Measurements from ENCODE around the gene CD44.

CD44 gene

GRCh38 chr11:35165423-35166368 lies 26.7 kb downstream of the CD44 start:
- no peaks in the 10 kb centered on the region for H3K27me3 ChIP-seq (ENCODE audit: control insufficient read depth, insufficient read depth, low read length)
- no peaks in the 10 kb centered on the region for H3K36me3 ChIP-seq (ENCODE audit: control insufficient read depth, insufficient read depth, low read length)
- H3K4me1 ChIP-seq (ENCODE audit: control insufficient read depth, insufficient read depth, low read length) = peaks cover 36% of the 10 kb centered on the region
- no peaks in the 10 kb centered on the region for H3K9me3 ChIP-seq (ENCODE audit: control insufficient read depth, low read length)
- H3K9ac ChIP-seq (ENCODE audit: low read length) = no peak overlapping the region
- no peak overlapping the region for H3K4me3 ChIP-seq (ENCODE audit: low read length)

GRCh38 chr11:35166369-35167360 lies 27.7 kb downstream of the CD44 start:
- Histone ChIP-seq H3K4me1 (ENCODE audit: control insufficient read depth, insufficient read depth, low read length) (peaks cover 36% of the 10 kb centered on the region), H3K9ac (ENCODE audit: low read length) (no peak overlapping the region), H3K36me3 (ENCODE audit: control insufficient read depth, insufficient read depth, low read length) (no peaks in the 10 kb centered on the region), H3K4me3 (ENCODE audit: low read length) (no peak overlapping the region), H3K9me3 (ENCODE audit: control insufficient read depth, low read length) (no peaks in the 10 kb centered on the region), H3K27me3 (ENCODE audit: control insufficient read depth, insufficient read depth, low read length) (no peaks in the 10 kb centered on the region)

- Histone ChIP-seq H3K9me3 (ENCODE audit: control insufficient read depth, low read length) (no peaks in the 10 kb centered on the region), H3K4me3 (ENCODE audit: low read length) (no peak overlapping the region), H3K36me3 (ENCODE audit: control insufficient read depth, insufficient read depth, low read length) (no peaks in the 10 kb centered on the region), H3K27me3 (ENCODE audit: control insufficient read depth, insufficient read depth, low read length) (no peaks in the 10 kb centered on the region), H3K9ac (ENCODE audit: low read length) (no peak overlapping the region), H3K4me1 (ENCODE audit: control insufficient read depth, insufficient read depth, low read length) (peaks cover 36% of the 10 kb centered on the region)
Observed at GRCh38 chr11:35167426-35167954, 28.5 kb downstream of the CD44 start.

GRCh38 chr11:35168671-35169070 lies 29.7 kb downstream of the CD44 start:
- Histone ChIP-seq H3K4me1 (ENCODE audit: control insufficient read depth, insufficient read depth, low read length) (peaks cover 34% of the 10 kb centered on the region), H3K4me3 (ENCODE audit: low read length) (no peak overlapping the region), H3K9me3 (ENCODE audit: control insufficient read depth, low read length) (no peaks in the 10 kb centered on the region), H3K9ac (ENCODE audit: low read length) (no peak overlapping the region), H3K36me3 (ENCODE audit: control insufficient read depth, insufficient read depth, low read length) (no peaks in the 10 kb centered on the region), H3K27me3 (ENCODE audit: control insufficient read depth, insufficient read depth, low read length) (no peaks in the 10 kb centered on the region)

GRCh38 chr11:35169112-35169511 lies 30.1 kb downstream of the CD44 start:
- H3K27me3 ChIP-seq (ENCODE audit: control insufficient read depth, insufficient read depth, low read length) = no peaks in the 10 kb centered on the region
- H3K4me1 ChIP-seq (ENCODE audit: control insufficient read depth, insufficient read depth, low read length) = peaks cover 38% of the 10 kb centered on the region
- no peak overlapping the region for H3K9ac ChIP-seq (ENCODE audit: low read length)
- no peaks in the 10 kb centered on the region for H3K9me3 ChIP-seq (ENCODE audit: control insufficient read depth, low read length)
- H3K4me3 ChIP-seq (ENCODE audit: low read length) = no peak overlapping the region
- no peaks in the 10 kb centered on the region for H3K36me3 ChIP-seq (ENCODE audit: control insufficient read depth, insufficient read depth, low read length)

- no peak overlapping the region for H3K4me3 ChIP-seq (ENCODE audit: low read length)
- no peaks in the 10 kb centered on the region for H3K36me3 ChIP-seq (ENCODE audit: control insufficient read depth, insufficient read depth, low read length)
- H3K27me3 ChIP-seq (ENCODE audit: control insufficient read depth, insufficient read depth, low read length) = no peaks in the 10 kb centered on the region
- no peak overlapping the region for H3K9ac ChIP-seq (ENCODE audit: low read length)
- peaks cover 39% of the 10 kb centered on the region for H3K4me1 ChIP-seq (ENCODE audit: control insufficient read depth, insufficient read depth, low read length)
- no peaks in the 10 kb centered on the region for H3K9me3 ChIP-seq (ENCODE audit: control insufficient read depth, low read length)
Observed at GRCh38 chr11:35169754-35170153, 30.8 kb downstream of the CD44 start.

GRCh38 chr11:35170503-35170902 lies 31.5 kb downstream of the CD44 start:
- Histone ChIP-seq H3K4me3 (ENCODE audit: low read length) (no peak overlapping the region), H3K4me1 (ENCODE audit: control insufficient read depth, insufficient read depth, low read length) (peaks cover 36% of the 10 kb centered on the region), H3K36me3 (ENCODE audit: control insufficient read depth, insufficient read depth, low read length) (no peaks in the 10 kb centered on the region), H3K27me3 (ENCODE audit: control insufficient read depth, insufficient read depth, low read length) (no peaks in the 10 kb centered on the region), H3K9me3 (ENCODE audit: control insufficient read depth, low read length) (no peaks in the 10 kb centered on the region), H3K9ac (ENCODE audit: low read length) (no peak overlapping the region)

GRCh38 chr11:35171226-35171625 lies 32.3 kb downstream of the CD44 start:
- no peaks in the 10 kb centered on the region for H3K36me3 ChIP-seq (ENCODE audit: control insufficient read depth, insufficient read depth, low read length)
- H3K27me3 ChIP-seq (ENCODE audit: control insufficient read depth, insufficient read depth, low read length) = no peaks in the 10 kb centered on the region
- peaks cover 33% of the 10 kb centered on the region for H3K4me1 ChIP-seq (ENCODE audit: control insufficient read depth, insufficient read depth, low read length)
- H3K4me3 ChIP-seq (ENCODE audit: low read length) = no peak overlapping the region
- H3K9me3 ChIP-seq (ENCODE audit: control insufficient read depth, low read length) = no peaks in the 10 kb centered on the region
- H3K9ac ChIP-seq (ENCODE audit: low read length) = no peak overlapping the region

- Histone ChIP-seq H3K9me3 (ENCODE audit: control insufficient read depth, low read length) (no peaks in the 10 kb centered on the region), H3K4me3 (ENCODE audit: low read length) (no peak overlapping the region), H3K36me3 (ENCODE audit: control insufficient read depth, insufficient read depth, low read length) (no peaks in the 10 kb centered on the region), H3K9ac (ENCODE audit: low read length) (no peak overlapping the region), H3K27me3 (ENCODE audit: control insufficient read depth, insufficient read depth, low read length) (no peaks in the 10 kb centered on the region), H3K4me1 (ENCODE audit: control insufficient read depth, insufficient read depth, low read length) (peaks cover 27% of the 10 kb centered on the region)
Observed at GRCh38 chr11:35173011-35173511, 34.1 kb downstream of the CD44 start.

- Histone ChIP-seq H3K4me1 (ENCODE audit: control insufficient read depth, insufficient read depth, low read length) (peaks cover 31% of the 10 kb centered on the region), H3K9me3 (ENCODE audit: control insufficient read depth, low read length) (no peaks in the 10 kb centered on the region), H3K27me3 (ENCODE audit: control insufficient read depth, insufficient read depth, low read length) (no peaks in the 10 kb centered on the region), H3K36me3 (ENCODE audit: control insufficient read depth, insufficient read depth, low read length) (no peaks in the 10 kb centered on the region), H3K4me3 (ENCODE audit: low read length) (no peak overlapping the region), H3K9ac (ENCODE audit: low read length) (no peak overlapping the region)
Observed at GRCh38 chr11:35173616-35174566, 34.9 kb downstream of the CD44 start.

- H3K9ac ChIP-seq (ENCODE audit: low read length) = no peak overlapping the region
- H3K27me3 ChIP-seq (ENCODE audit: control insufficient read depth, insufficient read depth, low read length) = no peaks in the 10 kb centered on the region
- no peak overlapping the region for H3K4me3 ChIP-seq (ENCODE audit: low read length)
- peaks cover 36% of the 10 kb centered on the region for H3K4me1 ChIP-seq (ENCODE audit: control insufficient read depth, insufficient read depth, low read length)
- H3K9me3 ChIP-seq (ENCODE audit: control insufficient read depth, low read length) = no peaks in the 10 kb centered on the region
- H3K36me3 ChIP-seq (ENCODE audit: control insufficient read depth, insufficient read depth, low read length) = no peaks in the 10 kb centered on the region
Observed at GRCh38 chr11:35174666-35175065, 35.7 kb downstream of the CD44 start.
